GM12878 (cell line): ENCODE results near the gene MMP1. TPM values are rescaled to one million over a fixed set of nuclear protein-coding genes. Genes with fewer than 3 reads are reported as not detected.

Source experiments
- ATAC-seq: fragments of 200-7000 bp; cut with Tn5 transposase; 3 replicates; pipeline ENCODE4 v1.9.1; 2020; ENCODE audit warnings: mild to moderate bottlenecking, moderate library complexity
- BruUV-seq: library from RNA; stranded (reverse); fragments of 400-500 nt; replicated peaks from 2 replicates; lab custom pipeline; 2021; lab: Mats Ljungman, UMichigan
- CTCF ChIA-PET: fragments of 300-600 bp; sonication (Branson Sonifier 250); formaldehyde crosslinking; extraction: SDS; loops from one replicate; lab custom pipeline; 2021; ENCODE audit warnings: inconsistent platforms; lab: Yijun Ruan, JAX
- POLR2A ChIA-PET: fragments of 350-600 bp; formaldehyde crosslinking; extraction: SDS; loops from one replicate; lab custom pipeline; 2021; ENCODE audit warnings: inconsistent platforms; lab: Charles Lee
- RAD21 ChIA-PET: fragments of 300-600 bp; sonication (Branson Sonifier 250); formaldehyde crosslinking; loops from one replicate; lab custom pipeline; 2023; ENCODE audit warnings: antibody characterized with exemption; ENCODE audit not compliant: unreplicated experiment; lab: Charles Lee
- SMC1A ChIA-PET: fragments of 300-600 bp; sonication (Branson Sonifier 250); formaldehyde crosslinking; loops from one replicate; lab custom pipeline; 2023; ENCODE audit not compliant: unreplicated experiment, uncharacterized antibody; lab: Charles Lee
- DNase-seq: peaks from one replicate; pipeline ENCODE4 v3.0.0-alpha.2; 2011; ENCODE audit warnings: low read depth, low spot score
- FAIRE-seq: peaks from 3 replicates; lab custom pipeline; 2011; peaks lifted over from hg19 to GRCh38; lab: Jason Lieb, UNC
- H2AFZ ChIP-seq: 2 replicates; pipeline ENCODE4 v1.6.0; 2011; ENCODE audit warnings: low read depth, low read length, control low read depth; ENCODE audit not compliant: control insufficient read depth
- H3K27ac ChIP-seq: 2 replicates; pipeline ENCODE4 v1.5.1; 2011; ENCODE audit warnings: control low read depth; ENCODE audit not compliant: control insufficient read depth, insufficient read depth
- H3K27me3 ChIP-seq, 2 experiments: replicated peaks in 1 of 2; 2 replicates each; pipeline versions ENCODE4 v1.6.0 to v1.6.1; 2011; ENCODE audit warnings: low read length in 1 of 2; ENCODE audit not compliant: control insufficient read depth in 2 of 2, insufficient read depth in 2 of 2
- H3K36me3 ChIP-seq, 2 experiments: 2 replicates each; pipeline ENCODE4 v1.5.1; 2011; ENCODE audit warnings: low read length in 1 of 2; ENCODE audit not compliant: control insufficient read depth in 2 of 2, insufficient read depth in 2 of 2
- H3K4me1 ChIP-seq: 2 replicates; pipeline ENCODE4 v1.6.1; 2011; ENCODE audit warnings: mild to moderate bottlenecking, low read length, moderate library complexity, mixed read lengths; ENCODE audit not compliant: control insufficient read depth, insufficient read depth
- H3K4me2 ChIP-seq: 2 replicates; pipeline ENCODE4 v1.6.0; 2011; ENCODE audit warnings: control low read depth; ENCODE audit not compliant: control insufficient read depth, insufficient read depth
- H3K4me3 ChIP-seq: fragments of 200-600 bp; sonication (generic); 2 replicates; pipeline ENCODE4 v1.5.1; 2016
- H3K79me2 ChIP-seq: 2 replicates; pipeline ENCODE4 v1.6.0; 2011; ENCODE audit warnings: low read length; ENCODE audit not compliant: control insufficient read depth, insufficient read depth
- H3K9ac ChIP-seq: 2 replicates; pipeline ENCODE4 v1.8.0; 2011; ENCODE audit warnings: low read length, control low read depth, mixed read lengths; ENCODE audit not compliant: control insufficient read depth, insufficient read depth
- H3K9me3 ChIP-seq: replicated peaks from 3 replicates; pipeline ENCODE4 v1.5.1; 2011; ENCODE audit warnings: mild to moderate bottlenecking, low read length; ENCODE audit not compliant: control insufficient read depth, insufficient read depth
- H4K20me1 ChIP-seq: 2 replicates; pipeline ENCODE4 v1.6.0; 2011; ENCODE audit not compliant: control insufficient read depth, insufficient read depth
- CBFB ChIP-seq: IDR thresholded peaks from 2 replicates; pipeline ENCODE4 v1.6.1; 2016; ENCODE audit warnings: antibody characterized with exemption, low read depth
- CHD4 ChIP-seq: fragments of 200-600 bp; sonication (generic); IDR thresholded peaks from 2 replicates; pipeline ENCODE4 v1.6.1; 2016; ENCODE audit warnings: mild to moderate bottlenecking
- CTCF ChIP-seq, 3 experiments: IDR thresholded peaks in 2 of 3; conservative IDR thresholded peaks in 1 of 3; 2 replicates each; pipeline ENCODE4 v1.5.1; 2011; ENCODE audit warnings: low read depth in 3 of 3, low read length in 3 of 3, mild to moderate bottlenecking in 3 of 3, control low read depth in 2 of 3, moderate library complexity in 2 of 3, inconsistent platforms in 1 of 3, mixed read lengths in 1 of 3; ENCODE audit not compliant: control insufficient read depth in 2 of 3, insufficient read depth in 1 of 3; ENCODE audit errors: extremely low read depth in 1 of 3
- EZH2 ChIP-seq: IDR thresholded peaks from 2 replicates; pipeline ENCODE4 v1.6.1; 2012; ENCODE audit warnings: low read depth, mild to moderate bottlenecking, control low read depth, inconsistent platforms, low read length, borderline replicate concordance; ENCODE audit not compliant: control insufficient read depth
- HSF1 ChIP-seq: fragments of 150-350 bp; IDR thresholded peaks from 2 replicates; pipeline ENCODE4 v1.6.1; 2014; ENCODE audit warnings: mild to moderate bottlenecking, low read depth, low read length
- IKZF1 ChIP-seq: fragments of 450-650 bp; conservative IDR thresholded peaks from 2 replicates; pipeline ENCODE4 v1.6.1; 2017; ENCODE audit warnings: antibody characterized with exemption, mild to moderate bottlenecking
- IKZF2 ChIP-seq, 2 experiments: fragments of 450-650 bp; IDR thresholded peaks; 2 replicates each; pipeline ENCODE4 v1.6.1; 2017; ENCODE audit warnings: mild to moderate bottlenecking in 2 of 2, moderate library complexity in 2 of 2
- MLLT1 ChIP-seq: fragments of 450-650 bp; IDR thresholded peaks from 2 replicates; pipeline ENCODE4 v1.6.1; 2016; ENCODE audit warnings: mild to moderate bottlenecking
- RAD21 ChIP-seq: IDR thresholded peaks from 2 replicates; pipeline ENCODE4 v1.6.1; 2011; ENCODE audit warnings: mild to moderate bottlenecking, low read depth, low read length, moderate library complexity; ENCODE audit not compliant: insufficient read depth
- SMC3 ChIP-seq: IDR thresholded peaks from 2 replicates; pipeline ENCODE4 v1.6.1; 2011; ENCODE audit warnings: low read length, improper control_type of control experiment, borderline replicate concordance
- TAF1 ChIP-seq: IDR thresholded peaks from 2 replicates; pipeline ENCODE4 v1.6.1; 2011; ENCODE audit warnings: mild to moderate bottlenecking, low read depth, low read length, borderline replicate concordance
- WGBS: methylation state at CpG from one replicate; pipeline ENCODE4 v1.1.6; 2016; ENCODE audit warnings: low lambda C conversion rate; ENCODE audit not compliant: insufficient replicate concordance, insufficient coverage; ENCODE audit errors: missing lambda C conversion rate; 5-methylcytosine and 5-hydroxymethylcytosine counted together
- in situ Hi-C: fragments of 300-500 bp; cut with MboI; formaldehyde crosslinking; loops from 9 replicates; pipeline ENCODE4 v1.14.3; 2018; ENCODE audit warnings: mixed read lengths
- intact Hi-C: fragments of 100-400 bp; cut with micrococcal nuclease; formaldehyde crosslinking; loops from one replicate; pipeline ENCODE4 v1.14.2; 2022; ENCODE audit not compliant: unreplicated experiment
- polyA plus RNA-seq, 11 experiments: library from polyadenylated mRNA; depleted of rRNA in 4 of 11; unstranded in 6 of 11; stranded (reverse) in 5 of 11; fragments of >200 nt; fragmentation: Nextera tagmentation in 4 of 11; fragmentation: Illumina TruSeq in 1 of 11; extraction: Ambion mirVana in 4 of 11; extraction: Trizol in 1 of 11; gene quantifications; 1 replicate in 1 of 11; 2 replicates in 10 of 11; pipeline versions ENCODE4 v1.2.1 to v1.2.3, GENCODE V29; 2011 to 2016; ENCODE audit warnings: inconsistent platforms in 2 of 11, missing spikeins in 2 of 11, low read depth in 1 of 11
- total RNA-seq, 4 experiments: library from RNA; depleted of rRNA in 3 of 4; stranded (reverse); fragments of >200 nt in 3 of 4; fragmentation: Illumina TruSeq in 1 of 4; extraction: Trizol in 1 of 4; gene quantifications; 2 replicates each; pipeline versions ENCODE4 v1.2.1 to v1.2.3, GENCODE V29; 2013 to 2021

MMP1 gene
- total and polyA plus RNA-seq, 10 of the 15 experiments (the other 5 are each of a cell fraction or from before 2014, with no cell fraction given): not detected

GRCh38 chr11:102812188-102812587 is 14.2 kb upstream of the MMP1 start (continued):
- no peak for TF ChIP-seq MLLT1
- TF ChIP-seq SMC3: no peak
- TF ChIP-seq IKZF2 (IDR thresholded peaks at IDR 0.05): no peak
- no peak for TF ChIP-seq IKZF1
- no peak for TF ChIP-seq TAF1
- TF ChIP-seq EZH2: no peak
- no peak for TF ChIP-seq CBFB
- no peak for TF ChIP-seq CHD4

- intact Hi-C loops (no loop called here), in situ Hi-C loops (no loop called here)
- ChIA-PET SMC1A (interaction anchor here (0.7 to 2.9 kb wide), 4 partner anchors 108 to 244 kb away, joined by 3 to 9 read pairs (median 4); no protein-coding TSS in a partner anchor), RAD21 (interaction anchor here (1.5 kb wide), 1 partner anchor 131 kb away, joined by 3 read pairs; no protein-coding TSS in a partner anchor)
- no peak for DNase-seq
- Histone ChIP-seq H3K9me3 (no peaks in the 10 kb centered on the region), H3K4me2 (no peak overlapping the region)
- ATAC-seq: no peak
- TF ChIP-seq CTCF (IDR thresholded peaks at IDR 0.05 in 2 of 3, conservative IDR thresholded peaks at IDR 0.05 in 1 of 3; ENCODE audit: control insufficient read depth in 2 of 3, extremely low read depth in 1 of 3, insufficient read depth in 1 of 3, low read depth in 3 of 3, low read length in 3 of 3) (peak; percentile 28 to 40 (median 28); a peak in 4 of 6 replicates), CHD4 (no peak), HSF1 (no peak), RAD21 (0 out of 2 replicates have a peak, but pooled peaks have one; percentile 14), EZH2 (no peak)
- TF ChIP-seq, all 136 proteins: peak for 2
- 8% methylated on average over 3 of the region's 3 CpGs for WGBS
- CTCF ChIA-PET: interaction anchor here (1.1 to 1.5 kb wide), 4 partner anchors 20 to 245 kb away, joined by 3 to 5 read pairs (median 3); no protein-coding TSS in a partner anchor
- no peak overlapping the region for H3K9ac ChIP-seq
- H3K4me1 ChIP-seq: no peaks in the 10 kb centered on the region
- no peak overlapping the region for H2AFZ ChIP-seq
- POLR2A ChIA-PET: no interaction called here
- no peak overlapping the region for H3K27ac ChIP-seq
- peaks cover 0 to 2% of the 10 kb centered on the region in 2 experiments; a peak in 1 of 4 replicates for H3K27me3 ChIP-seq
- H3K79me2 ChIP-seq: no peaks in the 10 kb centered on the region
- no peaks in the 10 kb centered on the region for H3K36me3 ChIP-seq
- no TSS peak for BruUV-seq
- no peak overlapping the region for H3K4me3 ChIP-seq
- FAIRE-seq: peak; percentile 13
- no peaks in the 10 kb centered on the region for H4K20me1 ChIP-seq
Measured at GRCh38 chr11:102810950-102811660, 13.1 kb upstream of the MMP1 start.
